GM12878 (cell line): ENCODE results near the gene HEXIM2. TPM values are rescaled to one million over a fixed set of nuclear protein-coding genes. Genes with fewer than 3 reads are reported as not detected.

Experiments
- ATAC-seq: fragments of 200-7000 bp; cut with Tn5 transposase; 3 replicates; pipeline ENCODE4 v1.9.1; 2020; ENCODE audit warnings: mild to moderate bottlenecking, moderate library complexity
- BruUV-seq: library from RNA; stranded (reverse); fragments of 400-500 nt; replicated peaks from 2 replicates; lab custom pipeline; 2021; lab: Mats Ljungman, UMichigan
- CTCF ChIA-PET: fragments of 300-600 bp; sonication (Branson Sonifier 250); formaldehyde crosslinking; extraction: SDS; loops from one replicate; lab custom pipeline; 2021; ENCODE audit warnings: inconsistent platforms; lab: Yijun Ruan, JAX
- POLR2A ChIA-PET: fragments of 350-600 bp; formaldehyde crosslinking; extraction: SDS; loops from one replicate; lab custom pipeline; 2021; ENCODE audit warnings: inconsistent platforms; lab: Charles Lee
- RAD21 ChIA-PET: fragments of 300-600 bp; sonication (Branson Sonifier 250); formaldehyde crosslinking; loops from one replicate; lab custom pipeline; 2023; ENCODE audit warnings: antibody characterized with exemption; ENCODE audit not compliant: unreplicated experiment; lab: Charles Lee
- SMC1A ChIA-PET: fragments of 300-600 bp; sonication (Branson Sonifier 250); formaldehyde crosslinking; loops from one replicate; lab custom pipeline; 2023; ENCODE audit not compliant: unreplicated experiment, uncharacterized antibody; lab: Charles Lee
- DNase-seq: peaks from one replicate; pipeline ENCODE4 v3.0.0-alpha.2; 2011; ENCODE audit warnings: low read depth, low spot score
- FAIRE-seq: peaks from 3 replicates; lab custom pipeline; 2011; peaks lifted over from hg19 to GRCh38; lab: Jason Lieb, UNC
- H2AFZ ChIP-seq: 2 replicates; pipeline ENCODE4 v1.6.0; 2011; ENCODE audit warnings: low read depth, low read length, control low read depth; ENCODE audit not compliant: control insufficient read depth
- H3K27ac ChIP-seq: 2 replicates; pipeline ENCODE4 v1.5.1; 2011; ENCODE audit warnings: control low read depth; ENCODE audit not compliant: control insufficient read depth, insufficient read depth
- H3K27me3 ChIP-seq, 2 experiments: replicated peaks in 1 of 2; 2 replicates each; pipeline versions ENCODE4 v1.6.0 to v1.6.1; 2011; ENCODE audit warnings: low read length in 1 of 2; ENCODE audit not compliant: control insufficient read depth in 2 of 2, insufficient read depth in 2 of 2
- H3K36me3 ChIP-seq, 2 experiments: 2 replicates each; pipeline ENCODE4 v1.5.1; 2011; ENCODE audit warnings: low read length in 1 of 2; ENCODE audit not compliant: control insufficient read depth in 2 of 2, insufficient read depth in 2 of 2
- H3K4me1 ChIP-seq: 2 replicates; pipeline ENCODE4 v1.6.1; 2011; ENCODE audit warnings: mild to moderate bottlenecking, low read length, moderate library complexity, mixed read lengths; ENCODE audit not compliant: control insufficient read depth, insufficient read depth
- H3K4me2 ChIP-seq: 2 replicates; pipeline ENCODE4 v1.6.0; 2011; ENCODE audit warnings: control low read depth; ENCODE audit not compliant: control insufficient read depth, insufficient read depth
- H3K4me3 ChIP-seq: fragments of 200-600 bp; sonication (generic); 2 replicates; pipeline ENCODE4 v1.5.1; 2016
- H3K79me2 ChIP-seq: 2 replicates; pipeline ENCODE4 v1.6.0; 2011; ENCODE audit warnings: low read length; ENCODE audit not compliant: control insufficient read depth, insufficient read depth
- H3K9ac ChIP-seq: 2 replicates; pipeline ENCODE4 v1.8.0; 2011; ENCODE audit warnings: low read length, control low read depth, mixed read lengths; ENCODE audit not compliant: control insufficient read depth, insufficient read depth
- H3K9me3 ChIP-seq: replicated peaks from 3 replicates; pipeline ENCODE4 v1.5.1; 2011; ENCODE audit warnings: mild to moderate bottlenecking, low read length; ENCODE audit not compliant: control insufficient read depth, insufficient read depth
- H4K20me1 ChIP-seq: 2 replicates; pipeline ENCODE4 v1.6.0; 2011; ENCODE audit not compliant: control insufficient read depth, insufficient read depth
- SMAD5 ChIP-seq: IDR thresholded peaks from 2 replicates; pipeline ENCODE4 v1.6.1; 2016; ENCODE audit warnings: antibody characterized with exemption, low read depth
- SMARCA5 ChIP-seq: fragments of 450-650 bp; IDR thresholded peaks from 2 replicates; pipeline ENCODE4 v1.6.1; 2017; ENCODE audit warnings: mild to moderate bottlenecking
- STAT1 ChIP-seq: fragments of 450-650 bp; conservative IDR thresholded peaks from 2 replicates; pipeline ENCODE4 v1.6.1; 2014; ENCODE audit warnings: antibody characterized with exemption, mild to moderate bottlenecking
- TCF3 ChIP-seq: IDR thresholded peaks from 2 replicates; pipeline ENCODE4 v1.6.1; 2012; ENCODE audit warnings: low read depth, mild to moderate bottlenecking, low read length, borderline replicate concordance; ENCODE audit not compliant: insufficient read depth
- ZSCAN29 ChIP-seq: fragments of 450-650 bp; IDR thresholded peaks from 2 replicates; pipeline ENCODE4 v1.6.1; 2017; ENCODE audit warnings: mild to moderate bottlenecking, moderate library complexity
- WGBS: methylation state at CpG from one replicate; pipeline ENCODE4 v1.1.6; 2016; ENCODE audit warnings: low lambda C conversion rate; ENCODE audit not compliant: insufficient replicate concordance, insufficient coverage; ENCODE audit errors: missing lambda C conversion rate; 5-methylcytosine and 5-hydroxymethylcytosine counted together
- in situ Hi-C: fragments of 300-500 bp; cut with MboI; formaldehyde crosslinking; loops from 9 replicates; pipeline ENCODE4 v1.14.3; 2018; ENCODE audit warnings: mixed read lengths
- intact Hi-C: fragments of 100-400 bp; cut with micrococcal nuclease; formaldehyde crosslinking; loops from one replicate; pipeline ENCODE4 v1.14.2; 2022; ENCODE audit not compliant: unreplicated experiment
- polyA plus RNA-seq, 11 experiments: library from polyadenylated mRNA; depleted of rRNA in 4 of 11; unstranded in 6 of 11; stranded (reverse) in 5 of 11; fragments of >200 nt; fragmentation: Nextera tagmentation in 4 of 11; fragmentation: Illumina TruSeq in 1 of 11; extraction: Ambion mirVana in 4 of 11; extraction: Trizol in 1 of 11; gene quantifications; 1 replicate in 1 of 11; 2 replicates in 10 of 11; pipeline versions ENCODE4 v1.2.1 to v1.2.3, GENCODE V29; 2011 to 2016; ENCODE audit warnings: inconsistent platforms in 2 of 11, missing spikeins in 2 of 11, low read depth in 1 of 11
- total RNA-seq, 4 experiments: library from RNA; depleted of rRNA in 3 of 4; stranded (reverse); fragments of >200 nt in 3 of 4; fragmentation: Illumina TruSeq in 1 of 4; extraction: Trizol in 1 of 4; gene quantifications; 2 replicates each; pipeline versions ENCODE4 v1.2.1 to v1.2.3, GENCODE V29; 2013 to 2021

Gene HEXIM2
- total and polyA plus RNA-seq, 10 of the 15 experiments (the other 5 are each of a cell fraction or from before 2014, with no cell fraction given) = 0.10 to 10.3 (median 6.4) TPM

- CTCF ChIA-PET = interaction anchor here (0.8 to 7.4 kb wide), 3 partner anchors 10 to 30 kb away, joined by 3 to 199 read pairs (median 8); partner anchors contain the start of genes ACBD4 and HEXIM1
- no peaks in the 10 kb centered on the region for H4K20me1 ChIP-seq
- RAD21 ChIA-PET = interaction anchor here (2.1 kb wide), 1 partner anchor 14 kb away, joined by 6 read pairs; no protein-coding TSS in a partner anchor
- no peak for FAIRE-seq
- no peaks in the 10 kb centered on the region for H3K9me3 ChIP-seq
- WGBS = 97% methylated on average over 7 of the region's 7 CpGs
- intact Hi-C loops (no loop called here), in situ Hi-C loops (no loop called here)
- no peak for TF ChIP-seq STAT1
- ATAC-seq = no peak
- no peak overlapping the region for H3K4me2 ChIP-seq
- peaks cover 23% of the 10 kb centered on the region for H3K79me2 ChIP-seq
- BruUV-seq = no TSS peak
- H3K9ac ChIP-seq = no peak overlapping the region
- H3K4me3 ChIP-seq = no peak overlapping the region
- DNase-seq = no peak
- H3K27me3 ChIP-seq = no peaks in the 10 kb centered on the region
- no peak overlapping the region for H3K27ac ChIP-seq
- no peaks in the 10 kb centered on the region for H3K36me3 ChIP-seq
- SMC1A ChIA-PET = interaction anchor here (6.4 kb wide), 1 partner anchor 14 kb away, joined by 114 read pairs; the partner anchor contains the start of gene HEXIM1
- no peak overlapping the region for H2AFZ ChIP-seq
- POLR2A ChIA-PET = interaction anchor here (0.6 to 0.8 kb wide), 2 partner anchors 10 to 19 kb away, joined by 3 to 4 read pairs; no protein-coding TSS in a partner anchor
- H3K4me1 ChIP-seq = peaks cover 8% of the 10 kb centered on the region
Observed at GRCh38 chr17:45164734-45165269, 3.1 kb downstream of the HEXIM2 start.

DNA sequence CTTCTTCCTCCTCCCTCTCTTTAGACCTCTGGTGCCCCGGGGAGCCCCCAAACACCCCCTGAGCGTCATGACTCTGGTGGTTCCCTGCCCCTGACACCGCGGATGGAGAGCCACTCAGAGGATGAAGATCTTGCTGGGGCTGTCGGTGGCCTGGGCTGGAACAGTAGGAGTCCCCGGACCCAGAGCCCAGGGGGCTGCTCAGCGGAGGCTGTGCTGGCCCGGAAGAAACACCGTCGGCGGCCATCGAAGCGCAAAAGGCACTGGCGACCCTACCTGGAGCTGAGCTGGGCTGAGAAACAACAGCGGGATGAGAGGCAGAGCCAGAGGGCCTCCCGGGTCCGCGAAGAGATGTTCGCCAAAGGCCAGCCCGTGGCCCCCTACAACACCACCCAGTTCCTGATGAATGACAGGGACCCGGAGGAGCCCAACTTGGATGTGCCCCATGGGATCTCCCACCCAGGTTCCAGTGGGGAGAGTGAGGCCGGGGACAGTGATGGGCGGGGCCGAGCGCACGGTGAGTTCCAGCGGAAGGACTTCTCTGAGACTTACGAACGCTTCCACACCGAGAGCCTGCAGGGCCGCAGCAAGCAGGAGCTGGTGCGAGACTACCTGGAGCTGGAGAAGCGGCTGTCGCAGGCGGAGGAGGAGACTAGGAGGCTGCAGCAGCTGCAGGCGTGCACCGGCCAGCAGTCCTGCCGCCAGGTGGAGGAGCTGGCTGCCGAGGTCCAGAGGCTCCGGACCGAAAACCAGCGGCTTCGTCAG is 7.5 kb downstream of the HEXIM2 start:
- Histone ChIP-seq H3K9ac (no peak overlapping the region), H3K27me3 (no peaks in the 10 kb centered on the region), H4K20me1 (no peaks in the 10 kb centered on the region), H3K79me2 (no peaks in the 10 kb centered on the region), H2AFZ (no peak overlapping the region), H3K27ac (no peak overlapping the region), H3K9me3 (no peaks in the 10 kb centered on the region), H3K36me3 (no peaks in the 10 kb centered on the region), H3K4me1 (peaks cover 7% of the 10 kb centered on the region; the same call in 1 of the 2 replicates), H3K4me3 (no peak overlapping the region), H3K4me2 (no peak overlapping the region)
- TF ChIP-seq SMARCA5 (no peak), ZSCAN29 (no peak), TCF3 (no peak), SMAD5 (no peak)
- FAIRE-seq = no peak
- DNase-seq = no peak
- no peak for ATAC-seq
- SMC1A ChIA-PET = no interaction called here
- 95% methylated on average over 37 of the region's 43 CpGs for WGBS
- CTCF ChIA-PET = interaction anchor here (1.0 kb wide), 1 partner anchor 17 kb away, joined by 8 read pairs; no protein-coding TSS in a partner anchor
- RAD21 ChIA-PET = no interaction called here
- in situ Hi-C loops (no loop called here), intact Hi-C loops (no loop called here)
- POLR2A ChIA-PET = no interaction called here
- no TSS peak for BruUV-seq
